ENCODE results near the gene C1S.

The C1S gene

GRCh38 chr12:7072554-7072953 lies 12.0 kb downstream of the C1S start:
- Histone ChIP-seq H3K9me3 (ENCODE audit: control insufficient read depth in 2 of 2, low read length in 2 of 2) (no peaks in the 10 kb centered on the region), H3K4me3 (ENCODE audit: low read length in 2 of 2) (no peak overlapping the region), H3K9ac (ENCODE audit: low read depth in 1 of 2, low read length in 2 of 2) (no peak overlapping the region), H3K4me1 (ENCODE audit: control insufficient read depth in 2 of 2, insufficient read depth in 2 of 2, low read length in 2 of 2) (no peaks in the 10 kb centered on the region), H3K27me3 (ENCODE audit: control insufficient read depth in 2 of 2, insufficient read depth in 2 of 2, low read length in 2 of 2) (peaks cover 0 to 5% of the 10 kb centered on the region in 2 donors), H3K36me3 (ENCODE audit: control insufficient read depth in 2 of 2, insufficient read depth in 2 of 2, low read length in 2 of 2) (no peaks in the 10 kb centered on the region), H3K27ac (ENCODE audit: low read depth in 2 of 2, low read length in 2 of 2) (no peak overlapping the region)

- no peak overlapping the region for H3K4me3 ChIP-seq (ENCODE audit: low read length in 2 of 2)
- H3K9me3 ChIP-seq (ENCODE audit: control insufficient read depth in 2 of 2, low read length in 2 of 2): no peaks in the 10 kb centered on the region
- H3K27ac ChIP-seq (ENCODE audit: low read depth in 2 of 2, low read length in 2 of 2): no peak overlapping the region
- no peaks in the 10 kb centered on the region for H3K36me3 ChIP-seq (ENCODE audit: control insufficient read depth in 2 of 2, insufficient read depth in 2 of 2, low read length in 2 of 2)
- no peaks in the 10 kb centered on the region for H3K4me1 ChIP-seq (ENCODE audit: control insufficient read depth in 2 of 2, insufficient read depth in 2 of 2, low read length in 2 of 2)
- H3K27me3 ChIP-seq (ENCODE audit: control insufficient read depth in 2 of 2, insufficient read depth in 2 of 2, low read length in 2 of 2): peaks cover 0 to 5% of the 10 kb centered on the region in 2 donors
- no peak overlapping the region for H3K9ac ChIP-seq (ENCODE audit: low read depth in 1 of 2, low read length in 2 of 2)
These were observed 13.4 kb downstream of the C1S start for GRCh38 chr12:7073946-7074345.

GRCh38 chr12:7075518-7075917 lies 15.0 kb downstream of the C1S start:
- Histone ChIP-seq H3K27ac (ENCODE audit: low read depth in 2 of 2, low read length in 2 of 2) (no peak overlapping the region), H3K36me3 (ENCODE audit: control insufficient read depth in 2 of 2, insufficient read depth in 2 of 2, low read length in 2 of 2) (no peaks in the 10 kb centered on the region), H3K4me3 (ENCODE audit: low read length in 2 of 2) (no peak overlapping the region), H3K9me3 (ENCODE audit: control insufficient read depth in 2 of 2, low read length in 2 of 2) (no peaks in the 10 kb centered on the region), H3K27me3 (ENCODE audit: control insufficient read depth in 2 of 2, insufficient read depth in 2 of 2, low read length in 2 of 2) (peaks cover 0 to 5% of the 10 kb centered on the region in 2 donors), H3K4me1 (ENCODE audit: control insufficient read depth in 2 of 2, insufficient read depth in 2 of 2, low read length in 2 of 2) (no peaks in the 10 kb centered on the region), H3K9ac (ENCODE audit: low read depth in 1 of 2, low read length in 2 of 2) (no peak overlapping the region)

- peaks cover 0 to 3% of the 10 kb centered on the region in 2 donors for H3K36me3 ChIP-seq (ENCODE audit: control insufficient read depth in 2 of 2, insufficient read depth in 2 of 2, low read length in 2 of 2)
- no peak overlapping the region for H3K9ac ChIP-seq (ENCODE audit: low read depth in 1 of 2, low read length in 2 of 2)
- H3K4me1 ChIP-seq (ENCODE audit: control insufficient read depth in 2 of 2, insufficient read depth in 2 of 2, low read length in 2 of 2): no peaks in the 10 kb centered on the region
- H3K9me3 ChIP-seq (ENCODE audit: control insufficient read depth in 2 of 2, low read length in 2 of 2): no peaks in the 10 kb centered on the region
- peaks cover 0 to 5% of the 10 kb centered on the region in 2 donors for H3K27me3 ChIP-seq (ENCODE audit: control insufficient read depth in 2 of 2, insufficient read depth in 2 of 2, low read length in 2 of 2)
- no peak overlapping the region for H3K4me3 ChIP-seq (ENCODE audit: low read length in 2 of 2)
- H3K27ac ChIP-seq (ENCODE audit: low read depth in 2 of 2, low read length in 2 of 2): no peak overlapping the region
These were observed 15.4 kb downstream of the C1S start for GRCh38 chr12:7075939-7076338.

GRCh38 chr12:7076493-7076892 lies 16.0 kb downstream of the C1S start:
- no peak overlapping the region for H3K9ac ChIP-seq (ENCODE audit: low read depth in 1 of 2, low read length in 2 of 2)
- no peak overlapping the region for H3K4me3 ChIP-seq (ENCODE audit: low read length in 2 of 2)

DNA sequence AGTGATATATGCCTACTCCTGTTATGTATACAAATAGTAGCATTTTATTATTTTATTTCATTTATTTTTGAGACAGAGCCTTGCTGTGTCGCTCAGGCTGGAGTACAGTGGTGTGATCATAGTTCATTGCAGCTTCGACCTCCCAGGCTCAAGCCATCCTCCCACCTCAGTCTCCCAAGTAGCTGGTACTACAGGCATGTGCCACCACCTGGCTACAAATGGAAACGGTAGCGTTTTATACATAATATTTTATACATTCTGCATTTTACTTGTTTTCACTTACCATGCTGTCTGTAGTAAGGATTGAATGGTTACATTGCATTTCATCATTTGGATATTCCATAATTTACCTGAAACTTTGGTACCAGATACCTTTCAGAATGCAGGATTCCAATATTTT lies 17.6 kb downstream of the C1S start:
- H3K9ac ChIP-seq (ENCODE audit: low read depth in 1 of 2, low read length in 2 of 2): no peak overlapping the region
- no peaks in the 10 kb centered on the region for H3K9me3 ChIP-seq (ENCODE audit: control insufficient read depth in 2 of 2, low read length in 2 of 2)
- H3K27ac ChIP-seq (ENCODE audit: low read depth in 2 of 2, low read length in 2 of 2): no peak overlapping the region
- peaks cover 0 to 3% of the 10 kb centered on the region in 2 donors for H3K36me3 ChIP-seq (ENCODE audit: control insufficient read depth in 2 of 2, insufficient read depth in 2 of 2, low read length in 2 of 2)
- H3K27me3 ChIP-seq (ENCODE audit: control insufficient read depth in 2 of 2, insufficient read depth in 2 of 2, low read length in 2 of 2): no peaks in the 10 kb centered on the region
- H3K4me1 ChIP-seq (ENCODE audit: control insufficient read depth in 2 of 2, insufficient read depth in 2 of 2, low read length in 2 of 2): no peaks in the 10 kb centered on the region
- H3K4me3 ChIP-seq (ENCODE audit: low read length in 2 of 2): no peak overlapping the region

More at GRCh38 chr12:7076493-7076892, 16.0 kb downstream of the C1S start:
- peaks cover 0 to 3% of the 10 kb centered on the region in 2 donors for H3K36me3 ChIP-seq (ENCODE audit: control insufficient read depth in 2 of 2, insufficient read depth in 2 of 2, low read length in 2 of 2)
- H3K27ac ChIP-seq (ENCODE audit: low read depth in 2 of 2, low read length in 2 of 2): no peak overlapping the region
- no peaks in the 10 kb centered on the region for H3K9me3 ChIP-seq (ENCODE audit: control insufficient read depth in 2 of 2, low read length in 2 of 2)
- H3K27me3 ChIP-seq (ENCODE audit: control insufficient read depth in 2 of 2, insufficient read depth in 2 of 2, low read length in 2 of 2): peaks cover 0 to 5% of the 10 kb centered on the region in 2 donors
- H3K4me1 ChIP-seq (ENCODE audit: control insufficient read depth in 2 of 2, insufficient read depth in 2 of 2, low read length in 2 of 2): no peaks in the 10 kb centered on the region

GRCh38 chr12:7079826-7080125 lies 19.3 kb downstream of the C1S start:
- no peak overlapping the region for H3K9ac ChIP-seq (ENCODE audit: low read depth in 1 of 2, low read length in 2 of 2)
- no peak overlapping the region for H3K4me3 ChIP-seq (ENCODE audit: low read length in 2 of 2)
- peaks cover 3% of the 10 kb centered on the region in 2 donors for H3K36me3 ChIP-seq (ENCODE audit: control insufficient read depth in 2 of 2, insufficient read depth in 2 of 2, low read length in 2 of 2)
- peak overlapping the region in 1 of 2 donors; percentile 66 for H3K27ac ChIP-seq (ENCODE audit: low read depth in 2 of 2, low read length in 2 of 2)
- H3K27me3 ChIP-seq (ENCODE audit: control insufficient read depth in 2 of 2, insufficient read depth in 2 of 2, low read length in 2 of 2): no peaks in the 10 kb centered on the region
- no peaks in the 10 kb centered on the region for H3K4me1 ChIP-seq (ENCODE audit: control insufficient read depth in 2 of 2, insufficient read depth in 2 of 2, low read length in 2 of 2)
- H3K9me3 ChIP-seq (ENCODE audit: control insufficient read depth in 2 of 2, low read length in 2 of 2): no peaks in the 10 kb centered on the region

DNA sequence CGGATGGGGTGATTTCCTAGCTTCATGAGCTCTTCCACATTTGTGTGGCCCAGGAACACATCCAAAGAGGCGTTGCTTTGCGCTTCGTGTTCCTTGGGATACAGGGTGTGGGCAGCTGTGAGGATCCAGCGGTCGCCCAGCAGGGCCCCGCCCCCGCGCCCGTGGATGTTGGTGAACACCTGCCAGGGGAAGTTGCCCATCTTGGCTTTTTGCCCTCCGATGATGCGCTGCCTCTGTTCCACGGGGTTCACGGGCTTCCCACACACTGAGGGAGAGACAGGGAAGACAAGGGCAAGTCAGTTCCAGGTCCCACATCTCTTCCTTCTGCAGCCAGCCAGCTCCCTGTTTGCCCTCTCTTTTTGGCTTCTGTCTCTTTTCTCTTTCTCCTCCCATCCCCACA lies 20.5 kb downstream of the C1S start:
- peaks cover 3 to 4% of the 10 kb centered on the region in 2 donors for H3K36me3 ChIP-seq (ENCODE audit: control insufficient read depth in 2 of 2, insufficient read depth in 2 of 2, low read length in 2 of 2)
- H3K27me3 ChIP-seq (ENCODE audit: control insufficient read depth in 2 of 2, insufficient read depth in 2 of 2, low read length in 2 of 2): no peaks in the 10 kb centered on the region
- no peaks in the 10 kb centered on the region for H3K9me3 ChIP-seq (ENCODE audit: control insufficient read depth in 2 of 2, low read length in 2 of 2)
- H3K27ac ChIP-seq (ENCODE audit: low read depth in 2 of 2, low read length in 2 of 2): no peak overlapping the region
- no peak overlapping the region for H3K9ac ChIP-seq (ENCODE audit: low read depth in 1 of 2, low read length in 2 of 2)
- H3K4me3 ChIP-seq (ENCODE audit: low read length in 2 of 2): no peak overlapping the region
- H3K4me1 ChIP-seq (ENCODE audit: control insufficient read depth in 2 of 2, insufficient read depth in 2 of 2, low read length in 2 of 2): no peaks in the 10 kb centered on the region

- Histone ChIP-seq H3K27ac (ENCODE audit: low read depth in 2 of 2, low read length in 2 of 2) (no peak overlapping the region), H3K4me3 (ENCODE audit: low read length in 2 of 2) (no peak overlapping the region), H3K9me3 (ENCODE audit: control insufficient read depth in 2 of 2, low read length in 2 of 2) (no peaks in the 10 kb centered on the region), H3K36me3 (ENCODE audit: control insufficient read depth in 2 of 2, insufficient read depth in 2 of 2, low read length in 2 of 2) (peaks cover 3 to 4% of the 10 kb centered on the region in 2 donors), H3K27me3 (ENCODE audit: control insufficient read depth in 2 of 2, insufficient read depth in 2 of 2, low read length in 2 of 2) (no peaks in the 10 kb centered on the region), H3K4me1 (ENCODE audit: control insufficient read depth in 2 of 2, insufficient read depth in 2 of 2, low read length in 2 of 2) (no peaks in the 10 kb centered on the region), H3K9ac (ENCODE audit: low read depth in 1 of 2, low read length in 2 of 2) (no peak overlapping the region)
These were observed 22.6 kb downstream of the C1S start for GRCh38 chr12:7083125-7083524.

GRCh38 chr12:7089196-7089871 lies 28.8 kb downstream of the C1S start:
- Histone ChIP-seq H3K4me3 (ENCODE audit: low read length in 2 of 2) (no peak overlapping the region), H3K9ac (ENCODE audit: low read depth in 1 of 2, low read length in 2 of 2) (no peak overlapping the region), H3K36me3 (ENCODE audit: control insufficient read depth in 2 of 2, insufficient read depth in 2 of 2, low read length in 2 of 2) (peaks cover 0 to 4% of the 10 kb centered on the region in 2 donors), H3K9me3 (ENCODE audit: control insufficient read depth in 2 of 2, low read length in 2 of 2) (no peaks in the 10 kb centered on the region), H3K27me3 (ENCODE audit: control insufficient read depth in 2 of 2, insufficient read depth in 2 of 2, low read length in 2 of 2) (peaks cover 0 to 2% of the 10 kb centered on the region in 2 donors), H3K4me1 (ENCODE audit: control insufficient read depth in 2 of 2, insufficient read depth in 2 of 2, low read length in 2 of 2) (peaks cover 0 to 8% of the 10 kb centered on the region in 2 donors), H3K27ac (ENCODE audit: low read depth in 2 of 2, low read length in 2 of 2) (no peak overlapping the region)
